Muscle layer of colon (tissue), 2 donors: Measurements from ENCODE around the gene RIOX2.

Source experiments
- H3K27ac ChIP-seq: one replicate; pipeline ENCODE4 v1.7.0; 2013; ENCODE audit warnings: low read depth, mild to moderate bottlenecking, low read length, moderate library complexity
- H3K27me3 ChIP-seq, 2 donors: one replicate each; pipeline ENCODE4 v1.7.0; 2013; ENCODE audit warnings: low read length in 2 of 2, mild to moderate bottlenecking in 2 of 2; ENCODE audit not compliant: insufficient read depth in 2 of 2, control insufficient read depth in 1 of 2
- H3K36me3 ChIP-seq: one replicate; pipeline ENCODE4 v1.7.0; 2013; ENCODE audit warnings: mild to moderate bottlenecking, low read length; ENCODE audit not compliant: insufficient read depth
- H3K4me1 ChIP-seq: one replicate; pipeline ENCODE4 v1.7.0; 2013; ENCODE audit warnings: mild to moderate bottlenecking, low read length; ENCODE audit not compliant: insufficient read depth
- H3K4me3 ChIP-seq, 2 donors: one replicate each; pipeline ENCODE4 v1.7.0; 2013; ENCODE audit warnings: low read length in 2 of 2, low read depth in 1 of 2, mild to moderate bottlenecking in 1 of 2, moderate library complexity in 1 of 2
- H3K9ac ChIP-seq: one replicate; pipeline ENCODE4 v1.7.0; 2013; ENCODE audit warnings: low read length
- H3K9me3 ChIP-seq: one replicate; pipeline ENCODE4 v1.7.0; 2013; ENCODE audit warnings: mild to moderate bottlenecking, low read length
- donor health status: abdominal sarcoma.
- donor health status: Adenocarcinoma of cecum.

The RIOX2 gene

DNA sequence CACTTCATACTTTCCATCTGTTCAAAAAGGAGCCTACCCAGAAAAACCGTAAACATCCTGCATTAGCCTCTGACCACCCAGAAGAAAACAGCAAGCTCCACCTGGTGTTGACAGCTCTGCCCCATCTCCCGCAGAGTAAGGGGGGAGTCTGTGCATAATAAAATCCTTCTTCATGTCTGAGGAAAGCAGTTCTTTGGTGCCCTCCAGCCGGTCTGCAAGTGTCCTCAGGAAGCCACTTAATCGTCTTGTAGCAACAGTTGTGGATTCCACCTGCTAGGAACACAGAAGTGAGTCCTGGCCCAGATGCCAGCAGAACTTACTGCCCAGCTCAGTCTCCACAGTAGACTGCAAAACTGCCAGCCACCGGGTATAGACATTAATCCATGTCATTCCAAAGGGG is 22.5 kb downstream of the RIOX2 start:
- Histone ChIP-seq H3K4me1 (no peaks in the 10 kb centered on the region), H3K4me3 (no peak overlapping the region)

DNA sequence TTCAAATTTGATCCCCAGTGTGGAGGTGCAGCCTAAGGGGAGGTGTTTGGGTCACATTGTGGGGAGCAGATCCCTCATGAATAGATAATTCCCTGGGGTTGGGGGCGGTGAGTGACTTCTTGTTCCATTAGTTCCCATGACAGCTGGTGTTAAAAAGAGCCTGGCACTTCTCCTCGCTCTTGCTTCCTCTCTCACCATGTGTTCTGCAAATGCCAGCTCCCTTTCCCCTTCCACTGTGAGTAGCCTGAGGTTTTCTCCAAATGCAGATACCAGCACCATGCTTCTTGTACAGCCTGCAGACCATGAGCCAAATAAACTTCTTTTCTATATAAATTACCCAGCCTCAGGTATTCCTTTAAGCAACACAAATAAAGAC is 23.1 kb downstream of the RIOX2 start:
- Histone ChIP-seq H3K9me3 (no peaks in the 10 kb centered on the region), H3K27ac (no peak overlapping the region), H3K4me1 (no peaks in the 10 kb centered on the region), H3K4me3 (no peak overlapping the region), H3K27me3 (no peaks in the 10 kb centered on the region), H3K36me3 (peaks cover 41% of the 10 kb centered on the region), H3K9ac (no peak overlapping the region)

More for the DNA sequence above, 22.5 kb downstream of the RIOX2 start:
- no peak overlapping the region for H3K9ac ChIP-seq
- H3K27ac ChIP-seq = no peak overlapping the region
- H3K9me3 ChIP-seq = no peaks in the 10 kb centered on the region
- H3K27me3 ChIP-seq = no peaks in the 10 kb centered on the region
- peaks cover 46% of the 10 kb centered on the region for H3K36me3 ChIP-seq

DNA sequence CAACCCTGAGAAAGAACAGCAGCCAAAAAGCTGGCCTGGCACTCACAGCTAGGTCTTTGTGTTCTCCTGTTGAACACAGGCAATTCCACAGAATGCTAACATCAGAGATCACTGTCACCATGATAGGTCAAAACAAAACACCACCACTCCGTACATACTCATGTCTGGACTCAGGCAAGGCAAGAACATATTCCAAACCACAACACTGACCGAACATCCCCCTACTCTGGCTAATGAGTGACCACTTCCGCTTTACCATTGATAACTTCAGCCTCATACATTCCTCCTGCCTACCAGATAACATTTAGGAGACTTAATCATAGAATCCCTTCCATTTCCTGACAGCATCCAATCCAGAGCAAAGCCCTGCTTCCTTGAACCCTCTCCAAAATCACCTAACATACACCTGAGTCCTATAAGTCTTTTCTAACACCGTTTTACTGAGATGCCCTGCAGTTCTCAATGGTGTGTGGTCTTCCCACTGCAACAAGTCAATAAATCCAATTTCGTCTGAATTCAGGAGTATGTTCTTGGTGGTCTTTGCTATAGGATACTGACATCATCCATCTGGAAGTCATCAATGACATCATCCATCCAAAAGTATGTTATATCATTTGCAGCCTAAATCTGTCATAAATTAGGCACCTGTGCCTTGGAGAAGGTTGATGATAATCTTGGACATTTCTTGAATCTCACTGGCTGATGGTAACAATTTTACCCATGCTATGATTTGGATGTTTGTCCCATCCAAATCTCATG is 23.7 kb downstream of the RIOX2 start:
- Histone ChIP-seq H3K4me3 (no peak overlapping the region), H3K9ac (no peak overlapping the region), H3K27ac (no peak overlapping the region), H3K36me3 (peaks cover 45% of the 10 kb centered on the region), H3K4me1 (no peaks in the 10 kb centered on the region), H3K27me3 (no peaks in the 10 kb centered on the region), H3K9me3 (no peaks in the 10 kb centered on the region)

DNA sequence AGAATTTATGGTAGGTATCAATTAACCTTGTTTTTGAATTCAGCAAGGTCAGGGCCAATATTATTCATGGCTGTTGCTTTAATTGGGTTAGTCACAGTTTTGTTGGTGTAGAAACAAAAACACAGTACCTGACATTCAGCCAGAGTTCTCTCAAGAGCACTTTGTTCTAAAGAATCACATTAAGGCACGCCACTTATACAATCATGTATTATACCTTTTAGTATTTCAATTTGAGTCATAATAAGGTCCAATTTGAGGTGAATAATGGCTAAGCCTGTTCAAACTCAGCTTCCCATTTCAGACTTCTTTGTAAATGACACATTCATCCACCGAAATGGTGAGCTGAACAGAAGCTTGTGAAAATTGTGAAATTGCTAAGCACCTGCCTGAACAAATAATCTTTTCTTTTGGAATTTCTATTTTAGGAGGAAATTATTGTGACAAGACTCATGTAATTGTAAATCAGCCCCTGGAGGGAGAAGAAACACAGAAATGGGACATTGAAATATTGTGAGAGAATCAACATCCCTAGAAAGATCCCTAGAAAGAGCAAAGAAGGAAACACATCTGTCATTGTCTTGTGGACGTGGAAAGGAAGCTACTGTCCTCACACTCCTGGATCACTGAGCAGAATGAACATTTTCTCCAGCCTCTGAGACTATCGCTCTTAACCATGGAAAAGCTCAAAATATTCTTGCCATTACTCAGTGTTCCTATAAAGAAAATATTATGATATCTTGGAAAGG is 29.3 kb downstream of the RIOX2 start:
- Histone ChIP-seq H3K27me3 (no peaks in the 10 kb centered on the region), H3K4me1 (no peaks in the 10 kb centered on the region), H3K4me3 (no peak overlapping the region), H3K36me3 (peaks cover 48% of the 10 kb centered on the region), H3K9ac (no peak overlapping the region), H3K27ac (no peak overlapping the region), H3K9me3 (no peaks in the 10 kb centered on the region)

DNA sequence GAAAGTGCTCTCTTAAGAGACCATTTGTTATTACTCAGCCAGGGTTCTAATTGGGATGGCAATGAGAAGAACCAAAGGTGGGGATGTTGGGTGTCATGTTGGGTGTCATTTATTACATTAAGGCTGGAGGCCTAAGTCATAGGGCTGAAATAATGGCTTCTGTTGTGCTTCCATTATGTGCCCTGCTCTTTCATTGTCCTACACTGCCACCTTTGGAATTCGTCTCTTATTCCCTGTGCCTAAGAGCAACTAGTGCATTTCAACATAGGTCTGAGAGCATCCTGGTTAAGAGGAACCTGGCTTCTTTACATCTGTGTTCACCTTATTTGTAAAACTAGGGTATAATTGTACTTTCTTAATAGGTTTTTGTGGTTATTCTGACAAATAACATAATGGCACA is 32.2 kb downstream of the RIOX2 start:
- no peaks in the 10 kb centered on the region for H3K9me3 ChIP-seq
- H3K9ac ChIP-seq = no peak overlapping the region
- no peaks in the 10 kb centered on the region for H3K27me3 ChIP-seq
- peaks cover 59% of the 10 kb centered on the region for H3K36me3 ChIP-seq
- no peak overlapping the region for H3K27ac ChIP-seq
- H3K4me1 ChIP-seq = no peaks in the 10 kb centered on the region
- H3K4me3 ChIP-seq = no peak overlapping the region

DNA sequence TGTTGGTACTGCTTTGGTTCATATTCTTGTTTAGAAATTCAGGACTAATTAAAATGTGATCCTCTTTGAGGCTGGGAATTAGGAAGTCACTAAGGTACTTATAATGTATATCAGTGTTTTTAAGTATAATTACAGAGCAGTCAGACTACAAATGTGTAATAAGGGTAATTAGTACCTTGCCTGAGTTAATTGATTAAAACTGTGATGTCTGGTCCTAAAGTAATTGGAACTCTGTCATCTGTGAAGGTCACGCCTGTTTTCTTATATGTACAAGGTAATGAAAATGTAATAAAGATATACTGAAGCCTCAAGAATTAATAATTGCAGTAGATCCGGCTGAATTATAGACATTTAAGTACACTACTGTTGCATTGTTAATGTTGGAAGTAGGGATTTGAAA is 32.8 kb downstream of the RIOX2 start:
- Histone ChIP-seq H3K9ac (no peak overlapping the region), H3K27me3 (no peaks in the 10 kb centered on the region), H3K4me1 (no peaks in the 10 kb centered on the region), H3K4me3 (no peak overlapping the region), H3K36me3 (peaks cover 65% of the 10 kb centered on the region), H3K9me3 (no peaks in the 10 kb centered on the region), H3K27ac (no peak overlapping the region)

DNA sequence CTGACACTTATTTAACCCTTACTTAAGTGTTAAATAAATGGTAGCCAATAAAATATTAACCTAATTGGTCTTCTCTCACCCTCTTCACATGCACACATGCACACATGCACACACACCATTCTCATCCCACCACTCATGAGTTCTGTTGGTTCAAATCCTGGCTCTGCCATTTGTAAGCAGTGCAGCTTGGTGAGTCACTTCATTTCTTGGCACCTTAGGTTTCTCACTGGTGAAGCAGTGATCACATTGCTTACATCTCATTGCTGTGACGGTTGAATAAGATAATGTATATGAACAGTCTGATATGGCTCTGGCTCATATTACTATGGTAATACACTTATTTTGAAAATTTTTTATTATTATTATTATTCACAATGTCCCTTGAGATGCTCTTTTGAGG is 33.8 kb downstream of the RIOX2 start:
- Histone ChIP-seq H3K36me3 (peaks cover 67% of the 10 kb centered on the region), H3K9ac (no peak overlapping the region), H3K9me3 (no peaks in the 10 kb centered on the region), H3K4me1 (no peaks in the 10 kb centered on the region), H3K4me3 (no peak overlapping the region), H3K27me3 (no peaks in the 10 kb centered on the region), H3K27ac (no peak overlapping the region)

DNA sequence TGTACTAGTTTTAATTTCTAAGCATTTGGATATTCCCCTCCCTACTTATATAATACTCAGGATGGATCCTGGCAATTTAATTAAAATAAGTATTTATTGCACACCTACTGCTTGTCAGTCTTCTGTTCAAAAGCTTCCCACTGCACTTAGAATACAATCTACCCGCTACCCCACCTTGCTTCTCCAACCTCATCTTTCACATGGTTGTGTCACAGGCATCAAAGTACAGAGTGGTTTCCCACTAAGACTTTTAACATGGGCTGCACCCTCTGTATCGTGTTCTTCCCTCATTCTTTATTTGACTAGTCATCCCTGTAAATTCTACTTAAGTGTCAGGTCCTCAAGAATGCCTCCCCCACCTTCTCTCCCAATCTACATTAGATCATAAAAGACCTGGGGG is 35.0 kb downstream of the RIOX2 start:
- Histone ChIP-seq H3K4me3 (no peak overlapping the region), H3K9me3 (no peaks in the 10 kb centered on the region), H3K9ac (no peak overlapping the region), H3K27ac (no peak overlapping the region), H3K36me3 (peaks cover 60% of the 10 kb centered on the region), H3K27me3 (no peaks in the 10 kb centered on the region), H3K4me1 (no peaks in the 10 kb centered on the region)

DNA sequence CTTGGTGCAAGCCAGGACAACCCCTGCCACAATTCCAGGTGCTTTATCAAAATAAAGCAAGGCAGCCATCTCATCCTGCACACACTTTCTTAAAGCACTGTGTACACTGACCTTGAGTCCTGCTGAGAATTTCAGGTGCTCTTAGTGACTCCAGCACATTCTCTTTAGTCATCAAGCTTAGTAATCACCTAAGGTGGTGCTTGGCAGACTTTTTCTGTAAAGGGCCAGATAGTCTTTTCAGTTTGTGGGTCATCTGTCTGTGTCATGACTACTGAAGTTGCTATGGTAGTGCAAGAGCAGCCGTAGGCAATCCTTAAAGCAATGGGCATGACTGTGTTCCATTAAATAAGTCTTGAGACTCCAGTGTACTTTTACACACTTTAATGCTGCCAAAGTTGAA is 36.4 kb downstream of the RIOX2 start:
- Histone ChIP-seq H3K4me3 (no peak overlapping the region), H3K27me3 (no peaks in the 10 kb centered on the region), H3K27ac (no peak overlapping the region), H3K4me1 (peaks cover 5% of the 10 kb centered on the region), H3K9ac (no peak overlapping the region), H3K36me3 (peaks cover 61% of the 10 kb centered on the region), H3K9me3 (no peaks in the 10 kb centered on the region)

DNA sequence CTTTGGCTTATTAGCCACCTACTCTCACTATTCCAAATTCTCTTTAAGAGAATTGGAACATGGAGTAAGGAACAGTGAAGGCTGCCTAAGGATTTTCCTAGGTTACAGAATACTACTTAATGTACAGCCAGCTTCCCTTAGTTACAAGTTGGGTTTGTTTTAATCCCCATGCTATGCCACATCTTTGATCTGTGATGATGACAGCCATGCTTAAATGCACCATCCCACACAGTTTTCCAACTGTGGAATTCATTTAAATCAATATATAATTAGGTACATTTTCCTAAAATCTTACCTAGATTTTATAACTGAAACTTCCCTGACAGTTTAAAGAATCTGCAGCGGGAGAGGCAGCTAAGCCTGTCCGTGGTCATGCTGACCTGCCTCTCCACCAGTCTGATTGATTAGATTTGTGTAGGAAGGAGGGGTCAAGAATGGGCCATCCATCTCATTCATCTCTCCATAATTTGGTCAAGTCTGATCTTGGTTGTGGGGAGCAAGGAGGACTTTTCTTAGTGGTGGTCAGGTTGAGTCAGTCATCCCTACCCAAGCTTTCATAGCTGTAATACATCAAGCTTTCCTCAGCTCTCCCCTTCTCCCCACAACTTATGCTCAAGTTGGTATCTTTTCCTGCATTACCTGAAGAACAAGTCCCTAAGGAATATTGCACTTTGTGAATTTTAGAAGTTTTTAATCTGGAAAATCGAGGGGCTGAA is 37.1 kb downstream of the RIOX2 start:
- Histone ChIP-seq H3K4me1 (peaks cover 5% of the 10 kb centered on the region), H3K9me3 (no peaks in the 10 kb centered on the region), H3K9ac (no peak overlapping the region), H3K4me3 (no peak overlapping the region), H3K36me3 (peaks cover 63% of the 10 kb centered on the region), H3K27ac (no peak overlapping the region), H3K27me3 (no peaks in the 10 kb centered on the region)

DNA sequence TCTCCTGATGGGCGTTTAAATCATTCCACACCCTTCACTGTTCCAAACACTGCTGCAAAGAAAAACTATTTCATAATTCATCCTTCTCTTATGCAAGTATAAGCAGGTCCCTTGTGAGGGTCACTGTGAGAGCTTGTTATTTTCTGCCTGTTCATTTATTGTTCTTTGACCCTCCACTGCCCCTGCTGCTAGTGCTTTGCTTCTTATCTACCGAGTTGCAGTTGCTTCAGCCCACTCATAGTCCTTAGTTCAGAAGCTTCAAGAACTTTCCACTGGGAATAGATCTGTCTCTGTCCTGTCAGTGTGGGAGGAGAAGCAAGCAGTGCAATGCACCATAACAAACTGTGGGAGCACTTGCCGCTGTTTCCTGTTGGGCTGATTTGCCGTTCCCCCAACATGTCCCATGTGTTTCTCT is 39.8 kb downstream of the RIOX2 start:
- Histone ChIP-seq H3K36me3 (peaks cover 56% of the 10 kb centered on the region), H3K4me3 (no peak overlapping the region), H3K9me3 (no peaks in the 10 kb centered on the region), H3K4me1 (peaks cover 5% of the 10 kb centered on the region), H3K27me3 (no peaks in the 10 kb centered on the region), H3K27ac (no peak overlapping the region), H3K9ac (no peak overlapping the region)
